Lower leg skin (tissue), 4 donors: ENCODE data around the gene BGN. TPM values are rescaled to one million over a fixed set of nuclear protein-coding genes. Genes with fewer than 3 reads are reported as not detected.

ENCODE experiments used
- DNase-seq, 2 donors: peaks; one replicate each; pipeline ENCODE4 v3.0.0-alpha.2; 2019; ENCODE audit warnings: low spot score in 2 of 2
- H3K4me3 ChIP-seq: fragments of 200-600 bp; sonication (generic); 2 replicates; pipeline ENCODE4 v1.5.1; 2017; ENCODE audit warnings: mild to moderate bottlenecking, low read depth; ENCODE audit not compliant: poor library complexity, severe bottlenecking
- CTCF ChIP-seq, 3 donors: fragments of 450-650 bp; IDR thresholded peaks; one replicate each; pipeline ENCODE4 v1.5.1; 2016; ENCODE audit warnings: antibody characterized with exemption in 3 of 3, mild to moderate bottlenecking in 3 of 3, moderate library complexity in 2 of 3
- POLR2A ChIP-seq, 2 donors: fragments of 450-650 bp; IDR thresholded peaks; one replicate each; pipeline ENCODE4 v1.6.1; 2016 to 2017; ENCODE audit warnings: antibody characterized with exemption in 2 of 2, mild to moderate bottlenecking in 1 of 2, moderate library complexity in 1 of 2
- WGBS, 2 donors: methylation state at CpG; one replicate each; pipeline ENCODE4 v1.1.5; 2018; 5-methylcytosine and 5-hydroxymethylcytosine counted together
- intact Hi-C: fragments of 100-400 bp; cut with DNase I; formaldehyde crosslinking; loops from one replicate; pipeline ENCODE4 v1.15.0; 2023; ENCODE audit warnings: low total_unique reads
- total RNA-seq, 4 donors: library from RNA; depleted of rRNA; stranded (reverse); fragments of >200 nt; gene quantifications; one replicate each; pipeline ENCODE4 v1.1.0, GENCODE V29; 2016

The BGN gene
- total RNA-seq, 4 donors from 2014 or later: 18.1 to 34.2 (median 22.8) TPM

- no peak for DNase-seq
- intact Hi-C loops: no loop called here
- no peak overlapping the region for H3K4me3 ChIP-seq
- no peak for TF ChIP-seq CTCF (IDR thresholded peaks at IDR 0.05)
- TF ChIP-seq POLR2A (IDR thresholded peaks at IDR 0.05): no peak
- 84 to 90% methylated on average over 8 of the region's 8 CpGs for WGBS, 2 donors
Observed at GRCh38 chrX:153447581-153447960, 47.2 kb upstream of the BGN start.

GRCh38 chrX:153448556-153449367 lies 46.0 kb upstream of the BGN start:
- intact Hi-C loops: no loop called here
- H3K4me3 ChIP-seq: no peak overlapping the region
- no peak for DNase-seq
- 90 to 92% methylated on average over 11 to 15 of the region's 21 CpGs for WGBS, 2 donors
- TF ChIP-seq CTCF (IDR thresholded peaks at IDR 0.05): no peak
- no peak for TF ChIP-seq POLR2A (IDR thresholded peaks at IDR 0.05)

- WGBS, 2 donors: 81 to 95% methylated on average over 15 of the region's 15 CpGs
Observed at GRCh38 chrX:153449368-153450113, 45.2 kb upstream of the BGN start.

GRCh38 chrX:153450114-153450948 lies 44.4 kb upstream of the BGN start:
- intact Hi-C loops: no loop called here
- no peak for TF ChIP-seq POLR2A (IDR thresholded peaks at IDR 0.05)
- TF ChIP-seq CTCF (IDR thresholded peaks at IDR 0.05): no peak
- no peak overlapping the region for H3K4me3 ChIP-seq
- DNase-seq: no peak
- WGBS, 2 donors: 92 to 98% methylated on average over 10 to 26 of the region's 26 CpGs

More at GRCh38 chrX:153449368-153450113, 45.2 kb upstream of the BGN start:
- TF ChIP-seq CTCF (IDR thresholded peaks at IDR 0.05) (no peak), POLR2A (IDR thresholded peaks at IDR 0.05) (no peak)
- H3K4me3 ChIP-seq: no peak overlapping the region
- intact Hi-C loops: no loop called here
- no peak for DNase-seq

- intact Hi-C loops: no loop called here
- H3K4me3 ChIP-seq: no peak overlapping the region
- 87 to 96% methylated on average over 8 of the region's 8 CpGs for WGBS, 2 donors
- DNase-seq: no peak
- TF ChIP-seq CTCF (IDR thresholded peaks at IDR 0.05): no peak
- no peak for TF ChIP-seq POLR2A (IDR thresholded peaks at IDR 0.05)
Observed at GRCh38 chrX:153450949-153451277, 43.9 kb upstream of the BGN start.
